GM06990 (cell line): ENCODE data around the gene QKI.
"Not testable (repeated sequence)": the region's sequence is repeated elsewhere in the genome, so short reads cannot be mapped to it uniquely, and the experiment has no call there.

Experiments used
- DNase-seq: peaks from one replicate; pipeline ENCODE4 v3.0.0-alpha.2; 2011; ENCODE audit not compliant: insufficient read length; ENCODE audit errors: extremely low read depth
- H3K27me3 ChIP-seq: replicated peaks from 2 replicates; pipeline ENCODE4 v1.6.0; 2011; ENCODE audit warnings: low read length; ENCODE audit not compliant: control insufficient read depth, insufficient read depth
- H3K36me3 ChIP-seq: 2 replicates; pipeline ENCODE4 v1.5.1; 2011; ENCODE audit warnings: low read length; ENCODE audit not compliant: control insufficient read depth, insufficient read depth
- H3K4me3 ChIP-seq: replicated peaks from 2 replicates; pipeline ENCODE4 v1.5.1; 2011; ENCODE audit warnings: low read depth, mild to moderate bottlenecking, control low read depth, low read length
- TF ChIP-seq, protein P1 (sequence below): IDR thresholded peaks from 2 replicates; pipeline ENCODE4 v1.5.1; 2011; ENCODE audit warnings: low read length, control low read depth, mild to moderate bottlenecking, inconsistent platforms; ENCODE audit not compliant: insufficient read depth, poor library complexity, severe bottlenecking

The QKI gene

DNA sequence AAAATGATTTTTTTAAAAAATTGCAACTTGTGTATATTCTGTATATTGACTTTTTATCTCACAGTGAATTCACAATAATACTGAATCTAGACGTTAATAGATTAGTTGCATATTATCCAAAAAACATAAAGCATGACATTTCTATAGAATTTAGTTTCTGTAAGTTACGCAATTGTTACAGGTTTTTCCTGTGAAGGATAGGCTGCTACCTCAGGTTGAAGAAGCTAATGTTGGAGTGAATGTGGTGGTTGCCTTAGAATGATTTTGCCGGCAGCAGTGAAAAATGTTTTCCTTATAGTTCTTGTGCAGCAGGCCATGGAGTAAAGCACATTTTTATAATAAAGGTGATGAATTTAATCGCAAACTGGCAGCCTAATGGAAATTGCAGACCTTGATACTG is 20.5 kb downstream of the QKI start:
- TF ChIP-seq, protein P1, sequence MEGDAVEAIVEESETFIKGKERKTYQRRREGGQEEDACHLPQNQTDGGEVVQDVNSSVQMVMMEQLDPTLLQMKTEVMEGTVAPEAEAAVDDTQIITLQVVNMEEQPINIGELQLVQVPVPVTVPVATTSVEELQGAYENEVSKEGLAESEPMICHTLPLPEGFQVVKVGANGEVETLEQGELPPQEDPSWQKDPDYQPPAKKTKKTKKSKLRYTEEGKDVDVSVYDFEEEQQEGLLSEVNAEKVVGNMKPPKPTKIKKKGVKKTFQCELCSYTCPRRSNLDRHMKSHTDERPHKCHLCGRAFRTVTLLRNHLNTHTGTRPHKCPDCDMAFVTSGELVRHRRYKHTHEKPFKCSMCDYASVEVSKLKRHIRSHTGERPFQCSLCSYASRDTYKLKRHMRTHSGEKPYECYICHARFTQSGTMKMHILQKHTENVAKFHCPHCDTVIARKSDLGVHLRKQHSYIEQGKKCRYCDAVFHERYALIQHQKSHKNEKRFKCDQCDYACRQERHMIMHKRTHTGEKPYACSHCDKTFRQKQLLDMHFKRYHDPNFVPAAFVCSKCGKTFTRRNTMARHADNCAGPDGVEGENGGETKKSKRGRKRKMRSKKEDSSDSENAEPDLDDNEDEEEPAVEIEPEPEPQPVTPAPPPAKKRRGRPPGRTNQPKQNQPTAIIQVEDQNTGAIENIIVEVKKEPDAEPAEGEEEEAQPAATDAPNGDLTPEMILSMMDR: no peak
- Histone ChIP-seq H3K4me3 (no peak overlapping the region), H3K36me3 (no peaks in the 10 kb centered on the region), H3K27me3 (no peaks in the 10 kb centered on the region)
- no peak for DNase-seq

DNA sequence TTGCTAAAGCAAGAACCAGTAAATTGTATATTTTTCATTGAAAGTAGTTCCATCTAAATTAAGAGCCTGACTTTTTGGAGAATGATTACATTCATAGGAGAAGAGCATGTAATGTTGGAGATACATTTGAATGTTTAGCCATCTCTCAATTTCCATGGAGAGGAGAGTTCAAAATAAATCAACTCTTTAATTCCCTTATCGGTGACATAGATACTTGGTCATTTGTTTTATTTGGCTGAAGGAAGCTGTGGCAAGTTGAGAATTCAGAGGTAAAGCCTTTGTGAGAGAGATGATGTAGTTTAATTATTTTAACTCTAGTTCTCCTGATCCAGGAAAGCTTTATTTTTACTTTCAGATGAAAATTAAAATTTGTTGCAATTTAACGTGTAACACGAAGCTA is 22.3 kb downstream of the QKI start:
- H3K27me3 ChIP-seq: no peaks in the 10 kb centered on the region
- TF ChIP-seq, protein P1: no peak
- H3K4me3 ChIP-seq: no peak overlapping the region

DNA sequence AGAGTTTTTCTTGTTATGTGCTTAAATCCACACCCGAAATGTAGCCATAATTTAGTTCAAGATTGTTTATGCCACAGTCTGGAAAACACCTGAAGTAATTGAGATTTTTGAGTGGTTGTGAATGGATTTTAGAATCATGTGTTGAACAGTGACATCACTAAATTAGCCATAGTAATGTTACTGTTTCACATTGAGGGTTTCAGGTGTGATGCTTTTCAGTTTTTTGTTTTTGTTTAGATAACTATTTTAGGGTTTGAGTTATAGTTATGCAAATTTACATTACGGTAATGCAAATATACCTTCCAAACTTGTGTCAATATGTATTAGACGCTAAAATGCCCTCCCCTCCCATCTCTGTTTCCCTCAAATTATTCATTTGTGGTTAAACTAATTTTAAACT is 22.9 kb downstream of the QKI start:
- TF ChIP-seq, protein P1: no peak
- no peak overlapping the region for H3K4me3 ChIP-seq

More for the DNA sequence above, 22.3 kb downstream of the QKI start:
- no peaks in the 10 kb centered on the region for H3K36me3 ChIP-seq
- no peak for DNase-seq

DNA sequence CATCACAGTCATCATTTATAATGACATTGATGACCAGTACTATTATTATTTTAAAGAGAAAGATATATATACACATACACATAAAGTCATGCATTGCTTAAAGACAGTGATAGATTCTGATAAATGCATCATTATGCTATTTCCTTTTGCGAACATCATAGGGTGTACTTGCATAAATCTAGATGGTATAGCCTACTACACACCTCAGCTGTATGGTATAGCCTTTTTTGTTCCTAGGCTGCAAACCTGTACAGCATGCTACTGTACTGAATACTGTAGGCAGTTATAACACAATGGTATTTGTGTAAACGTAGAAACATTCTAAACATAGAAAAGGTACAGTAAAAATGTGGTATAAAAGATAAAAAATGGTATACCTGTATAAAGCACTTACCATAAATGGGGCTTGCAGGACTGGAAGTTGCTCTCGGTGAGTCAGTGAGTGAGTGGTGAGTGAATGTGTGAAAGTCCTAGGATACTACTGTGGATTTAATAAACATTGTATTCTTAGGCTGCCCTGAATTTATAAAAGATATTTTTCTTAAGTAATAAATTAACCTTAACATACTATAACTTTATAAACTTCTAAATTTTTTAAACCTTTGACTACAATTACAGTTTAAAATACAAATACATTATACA is 23.9 kb downstream of the QKI start:
- no peak for DNase-seq
- TF ChIP-seq, protein P1: no peak
- no peaks in the 10 kb centered on the region for H3K36me3 ChIP-seq
- no peaks in the 10 kb centered on the region for H3K27me3 ChIP-seq
- H3K4me3 ChIP-seq: no peak overlapping the region

More for the DNA sequence above, 22.9 kb downstream of the QKI start:
- no peak for DNase-seq
- no peaks in the 10 kb centered on the region for H3K36me3 ChIP-seq
- H3K27me3 ChIP-seq: no peaks in the 10 kb centered on the region

DNA sequence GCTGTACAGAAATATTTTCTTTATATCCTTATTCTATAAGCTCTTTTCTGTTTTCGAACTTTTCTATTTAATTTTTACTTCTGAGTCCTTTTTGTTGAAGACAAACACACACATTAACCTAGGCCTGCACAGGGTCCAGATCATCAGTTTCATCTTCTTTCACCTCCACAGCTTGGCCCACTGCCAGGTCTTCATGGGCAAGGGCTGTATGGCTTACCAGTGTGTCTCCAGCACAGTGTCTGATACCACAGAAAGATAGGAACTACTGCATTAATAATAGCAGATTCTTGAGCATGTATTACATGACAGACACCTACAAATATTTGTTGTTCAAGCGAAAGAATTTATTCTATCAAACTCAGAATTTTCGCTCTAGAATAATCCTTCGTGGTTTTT is 24.4 kb downstream of the QKI start:
- TF ChIP-seq, protein P1: no peak
- Histone ChIP-seq H3K27me3 (no peaks in the 10 kb centered on the region), H3K4me3 (no peak overlapping the region), H3K36me3 (no peaks in the 10 kb centered on the region)
- no peak for DNase-seq

DNA sequence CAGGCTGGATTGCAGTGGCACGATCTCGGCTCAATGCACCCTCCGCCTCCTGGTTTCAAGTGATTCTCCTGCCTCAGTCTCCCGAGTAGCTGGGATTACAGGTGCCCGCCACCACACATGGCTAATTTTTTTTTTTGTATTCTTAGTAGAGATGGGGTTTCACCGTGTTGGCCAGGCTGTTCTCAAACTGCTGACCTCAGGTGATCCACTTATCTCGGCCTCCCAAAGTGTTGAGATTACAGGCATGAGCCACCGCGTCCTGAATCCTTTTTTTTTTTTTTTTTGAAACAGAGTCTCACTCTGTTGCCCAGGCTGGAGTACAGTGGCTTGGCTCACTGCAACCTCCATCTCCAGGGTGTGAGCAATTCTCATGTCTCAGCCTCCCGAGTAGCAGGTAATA is 24.9 kb downstream of the QKI start:
- H3K36me3 ChIP-seq, H3K4me3 ChIP-seq, DNase-seq, H3K27me3 ChIP-seq: not testable (repeated sequence)
